Panc1 (cell line): Measurements from ENCODE around the gene COIL.

Source experiments
- POLR2AphosphoS5 ChIP-seq: IDR thresholded peaks from 2 replicates; pipeline ENCODE4 v1.6.1; 2012; ENCODE audit warnings: mild to moderate bottlenecking, low read depth, low read length, moderate library complexity
- SIN3A ChIP-seq: IDR thresholded peaks from 2 replicates; pipeline ENCODE4 v1.6.1; 2012; ENCODE audit warnings: low read depth, mild to moderate bottlenecking, low read length, moderate library complexity, borderline replicate concordance; ENCODE audit not compliant: insufficient read depth
- TCF7L2 ChIP-seq: IDR thresholded peaks from 2 replicates; pipeline ENCODE4 v1.6.1; 2011; ENCODE audit warnings: mild to moderate bottlenecking, low read depth, low read length, inconsistent platforms
- TF ChIP-seq, protein P1 (sequence below): fragments of 450-650 bp; IDR thresholded peaks from 2 replicates; pipeline ENCODE4 v1.5.1; 2017; ENCODE audit warnings: mild to moderate bottlenecking
- TF ChIP-seq, protein P2 (sequence below), 2 experiments: IDR thresholded peaks; 2 replicates each; pipeline ENCODE4 v1.6.1; 2011 to 2012; ENCODE audit warnings: low read depth in 2 of 2, control low read depth in 1 of 2, low read length in 1 of 2, mild to moderate bottlenecking in 1 of 2, moderate library complexity in 1 of 2; ENCODE audit not compliant: insufficient read depth in 1 of 2

DNA sequence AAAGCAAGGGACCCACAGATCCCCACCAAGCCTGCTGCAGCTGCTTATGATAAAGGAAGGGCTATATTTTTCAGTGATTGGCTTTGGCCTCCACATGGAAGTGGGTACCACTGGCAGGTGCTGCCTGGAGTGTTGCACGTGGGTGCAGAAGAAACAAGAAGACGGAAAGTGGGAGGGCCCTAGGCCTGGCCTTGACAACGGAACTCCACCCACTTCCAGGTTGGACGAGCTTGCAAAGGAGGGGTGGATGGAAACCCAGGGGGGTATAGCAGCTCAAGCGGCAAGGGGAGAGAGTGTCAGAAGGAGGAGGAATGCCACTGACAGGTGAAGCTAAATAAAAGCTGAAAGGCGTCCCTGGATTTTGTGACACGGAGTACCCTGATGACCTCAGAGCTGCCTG lies 67.3 kb downstream of the COIL start:
- TF ChIP-seq, protein P1, sequence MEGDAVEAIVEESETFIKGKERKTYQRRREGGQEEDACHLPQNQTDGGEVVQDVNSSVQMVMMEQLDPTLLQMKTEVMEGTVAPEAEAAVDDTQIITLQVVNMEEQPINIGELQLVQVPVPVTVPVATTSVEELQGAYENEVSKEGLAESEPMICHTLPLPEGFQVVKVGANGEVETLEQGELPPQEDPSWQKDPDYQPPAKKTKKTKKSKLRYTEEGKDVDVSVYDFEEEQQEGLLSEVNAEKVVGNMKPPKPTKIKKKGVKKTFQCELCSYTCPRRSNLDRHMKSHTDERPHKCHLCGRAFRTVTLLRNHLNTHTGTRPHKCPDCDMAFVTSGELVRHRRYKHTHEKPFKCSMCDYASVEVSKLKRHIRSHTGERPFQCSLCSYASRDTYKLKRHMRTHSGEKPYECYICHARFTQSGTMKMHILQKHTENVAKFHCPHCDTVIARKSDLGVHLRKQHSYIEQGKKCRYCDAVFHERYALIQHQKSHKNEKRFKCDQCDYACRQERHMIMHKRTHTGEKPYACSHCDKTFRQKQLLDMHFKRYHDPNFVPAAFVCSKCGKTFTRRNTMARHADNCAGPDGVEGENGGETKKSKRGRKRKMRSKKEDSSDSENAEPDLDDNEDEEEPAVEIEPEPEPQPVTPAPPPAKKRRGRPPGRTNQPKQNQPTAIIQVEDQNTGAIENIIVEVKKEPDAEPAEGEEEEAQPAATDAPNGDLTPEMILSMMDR: no peak
- TF ChIP-seq, protein P2, sequence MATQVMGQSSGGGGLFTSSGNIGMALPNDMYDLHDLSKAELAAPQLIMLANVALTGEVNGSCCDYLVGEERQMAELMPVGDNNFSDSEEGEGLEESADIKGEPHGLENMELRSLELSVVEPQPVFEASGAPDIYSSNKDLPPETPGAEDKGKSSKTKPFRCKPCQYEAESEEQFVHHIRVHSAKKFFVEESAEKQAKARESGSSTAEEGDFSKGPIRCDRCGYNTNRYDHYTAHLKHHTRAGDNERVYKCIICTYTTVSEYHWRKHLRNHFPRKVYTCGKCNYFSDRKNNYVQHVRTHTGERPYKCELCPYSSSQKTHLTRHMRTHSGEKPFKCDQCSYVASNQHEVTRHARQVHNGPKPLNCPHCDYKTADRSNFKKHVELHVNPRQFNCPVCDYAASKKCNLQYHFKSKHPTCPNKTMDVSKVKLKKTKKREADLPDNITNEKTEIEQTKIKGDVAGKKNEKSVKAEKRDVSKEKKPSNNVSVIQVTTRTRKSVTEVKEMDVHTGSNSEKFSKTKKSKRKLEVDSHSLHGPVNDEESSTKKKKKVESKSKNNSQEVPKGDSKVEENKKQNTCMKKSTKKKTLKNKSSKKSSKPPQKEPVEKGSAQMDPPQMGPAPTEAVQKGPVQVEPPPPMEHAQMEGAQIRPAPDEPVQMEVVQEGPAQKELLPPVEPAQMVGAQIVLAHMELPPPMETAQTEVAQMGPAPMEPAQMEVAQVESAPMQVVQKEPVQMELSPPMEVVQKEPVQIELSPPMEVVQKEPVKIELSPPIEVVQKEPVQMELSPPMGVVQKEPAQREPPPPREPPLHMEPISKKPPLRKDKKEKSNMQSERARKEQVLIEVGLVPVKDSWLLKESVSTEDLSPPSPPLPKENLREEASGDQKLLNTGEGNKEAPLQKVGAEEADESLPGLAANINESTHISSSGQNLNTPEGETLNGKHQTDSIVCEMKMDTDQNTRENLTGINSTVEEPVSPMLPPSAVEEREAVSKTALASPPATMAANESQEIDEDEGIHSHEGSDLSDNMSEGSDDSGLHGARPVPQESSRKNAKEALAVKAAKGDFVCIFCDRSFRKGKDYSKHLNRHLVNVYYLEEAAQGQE (IDR thresholded peaks at IDR 0.05; ENCODE audit: insufficient read depth in 1 of 2, low read depth in 2 of 2, low read length in 1 of 2): no peak
- TF ChIP-seq TCF7L2: no peak
- TF ChIP-seq POLR2AphosphoS5: no peak
- TF ChIP-seq SIN3A: no peak
